GM15510 (cell line): ENCODE measurements around the gene CENPP.
A peak's percentile ranks its signal among the peaks of the same experiment; 100 is the strongest.

ENCODE experiments used
- POLR2A ChIP-seq: IDR thresholded peaks from 3 replicates; pipeline ENCODE4 v1.6.1; 2011; ENCODE audit warnings: borderline replicate concordance; ENCODE audit not compliant: insufficient read length; ENCODE audit errors: extremely low read depth

The CENPP gene

GRCh38 chr9:92297611-92298010 lies 28.1 kb upstream of the CENPP start:
- no peak for TF ChIP-seq POLR2A

- TF ChIP-seq POLR2A, result no peak
Measured at GRCh38 chr9:92298036-92298435, 27.7 kb upstream of the CENPP start.

- TF ChIP-seq POLR2A, result no peak
Measured at GRCh38 chr9:92299116-92299515, 26.6 kb upstream of the CENPP start.

GRCh38 chr9:92300936-92301335 lies 24.8 kb upstream of the CENPP start:
- TF ChIP-seq POLR2A, result no peak

DNA sequence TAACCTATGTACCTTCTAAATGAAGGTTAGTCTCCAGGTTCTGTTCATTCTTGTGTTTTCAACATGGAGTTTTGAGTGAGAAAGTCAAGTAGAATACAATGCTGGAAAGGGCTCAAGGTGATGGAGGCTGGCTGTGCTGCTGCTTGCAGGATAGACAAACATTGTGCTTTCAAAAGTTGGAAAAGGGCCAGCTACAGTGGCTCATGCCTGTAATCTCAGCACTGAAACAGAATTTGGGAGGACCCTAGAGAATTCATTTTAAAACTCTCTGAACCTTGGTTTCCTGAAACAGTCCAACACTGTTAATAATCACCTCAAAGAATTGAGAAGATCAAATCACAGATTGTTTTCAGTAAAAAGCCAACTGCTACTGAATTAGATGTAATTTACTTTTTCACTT lies 16.9 kb upstream of the CENPP start:
- no peak for TF ChIP-seq POLR2A

DNA sequence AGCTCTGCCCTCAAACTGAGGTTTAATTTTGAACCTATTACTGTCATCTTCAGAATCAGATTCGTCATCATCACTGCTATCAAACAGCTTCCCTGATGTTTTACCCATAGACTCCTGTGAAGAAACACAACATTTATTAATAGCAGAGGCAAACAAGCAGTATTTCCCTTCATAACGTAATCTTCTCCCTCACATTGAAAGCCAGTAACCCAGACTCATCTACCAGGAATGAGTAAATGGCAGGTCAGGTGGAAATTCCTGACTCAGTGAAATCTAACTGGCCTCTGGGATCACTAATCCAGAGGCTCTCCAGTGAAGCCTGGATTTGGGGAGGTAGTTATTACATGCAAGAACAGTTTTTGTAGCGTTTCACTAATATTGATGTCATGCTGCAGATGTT lies 15.2 kb upstream of the CENPP start:
- no peak for TF ChIP-seq POLR2A

DNA sequence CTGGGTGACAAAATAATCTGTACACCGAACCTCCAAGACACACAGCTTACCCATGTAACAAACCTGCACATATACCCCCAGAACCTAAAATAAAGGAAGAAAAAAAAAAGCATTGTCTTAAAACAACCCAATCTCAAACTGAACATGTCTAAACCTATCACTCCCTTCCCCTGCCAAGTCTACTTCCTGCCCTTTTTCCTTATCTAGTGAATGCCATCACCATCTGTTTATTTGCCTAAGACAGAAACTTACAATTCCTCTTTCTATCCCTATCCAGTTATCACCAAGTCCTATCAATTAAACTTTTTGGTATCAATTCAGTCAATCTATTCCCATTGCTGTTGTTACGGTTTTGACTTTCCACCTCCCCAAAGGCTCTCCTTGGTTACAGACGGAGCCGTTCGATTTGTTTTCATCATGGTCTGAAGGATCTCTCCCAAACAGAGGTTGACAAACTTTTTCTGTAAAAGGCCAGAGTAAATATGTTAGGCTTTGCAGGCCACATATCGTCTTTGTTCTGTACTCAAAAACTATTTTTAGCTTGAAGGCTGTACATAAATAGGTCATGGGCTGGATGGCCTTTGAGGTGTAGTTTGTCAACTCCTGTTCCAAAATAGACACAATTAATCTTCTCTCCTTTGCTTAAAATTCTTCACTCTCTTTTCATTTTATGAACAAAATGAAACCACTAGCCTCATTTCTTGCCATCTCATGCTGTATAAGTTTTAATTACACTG lies 12.7 kb upstream of the CENPP start:
- TF ChIP-seq POLR2A, result no peak

DNA sequence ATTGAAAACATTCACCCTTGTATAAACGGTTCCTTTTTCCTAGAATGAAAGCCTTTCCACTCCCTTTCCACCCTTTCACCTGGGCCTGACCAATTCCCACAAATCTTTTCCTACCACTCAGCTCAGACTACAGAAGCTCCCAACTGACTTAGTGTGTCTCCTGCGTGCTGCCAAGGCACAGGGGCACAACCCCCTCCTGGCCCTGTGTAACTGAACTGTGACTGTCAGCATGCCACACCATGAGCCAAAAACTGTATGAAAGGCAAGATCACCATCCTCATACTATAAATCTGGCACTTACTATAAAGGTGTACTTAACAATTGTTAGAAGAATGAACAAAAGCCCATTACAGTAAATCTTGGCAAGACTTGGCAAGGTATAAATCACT lies 12.1 kb upstream of the CENPP start:
- no peak for TF ChIP-seq POLR2A

GRCh38 chr9:92315456-92315855 lies 10.3 kb upstream of the CENPP start:
- TF ChIP-seq POLR2A, result no peak

DNA sequence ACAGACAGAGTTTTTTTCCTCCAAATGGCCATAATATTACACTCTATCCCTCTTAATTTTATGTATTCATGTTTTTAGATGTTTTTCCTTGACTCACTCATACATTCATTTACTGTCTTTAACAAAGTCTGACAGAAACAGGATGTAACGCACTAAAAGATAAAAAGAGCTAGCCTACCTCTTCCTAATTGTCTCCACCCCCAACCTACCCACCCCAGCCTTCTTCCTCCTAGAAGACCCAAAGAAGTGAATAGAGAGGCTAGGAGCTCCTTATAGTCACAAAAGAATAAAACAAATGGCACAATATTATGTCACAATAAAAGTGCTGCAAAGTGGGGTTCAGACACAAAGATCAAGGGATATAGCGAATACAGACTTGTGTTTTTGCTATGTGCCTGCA lies 1.3 kb upstream of the CENPP start:
- TF ChIP-seq POLR2A, result no peak

DNA sequence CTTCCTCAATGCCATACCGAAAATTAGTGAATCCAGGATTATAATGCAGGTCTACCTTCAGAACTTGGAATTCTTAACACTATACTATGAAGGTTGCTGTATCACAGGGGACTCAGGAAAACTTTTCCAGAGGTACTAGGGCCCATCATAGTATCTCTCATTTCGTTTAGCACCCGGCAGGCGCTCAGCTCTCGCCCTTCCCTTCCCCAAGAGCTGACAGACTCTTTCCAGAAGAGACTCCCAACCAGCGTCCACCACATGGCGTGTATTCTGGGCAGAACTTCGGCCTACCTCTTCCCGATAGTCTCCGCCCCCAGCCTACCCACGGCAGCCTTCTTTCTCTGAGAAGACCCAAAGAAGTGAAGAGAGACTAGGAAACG lies 874 bp upstream of the CENPP start:
- TF ChIP-seq POLR2A, result no peak

- peak; percentile 92 for TF ChIP-seq POLR2A
Measured at GRCh38 chr9:92325991-92326500, 293 bp downstream of the CENPP start.

DNA sequence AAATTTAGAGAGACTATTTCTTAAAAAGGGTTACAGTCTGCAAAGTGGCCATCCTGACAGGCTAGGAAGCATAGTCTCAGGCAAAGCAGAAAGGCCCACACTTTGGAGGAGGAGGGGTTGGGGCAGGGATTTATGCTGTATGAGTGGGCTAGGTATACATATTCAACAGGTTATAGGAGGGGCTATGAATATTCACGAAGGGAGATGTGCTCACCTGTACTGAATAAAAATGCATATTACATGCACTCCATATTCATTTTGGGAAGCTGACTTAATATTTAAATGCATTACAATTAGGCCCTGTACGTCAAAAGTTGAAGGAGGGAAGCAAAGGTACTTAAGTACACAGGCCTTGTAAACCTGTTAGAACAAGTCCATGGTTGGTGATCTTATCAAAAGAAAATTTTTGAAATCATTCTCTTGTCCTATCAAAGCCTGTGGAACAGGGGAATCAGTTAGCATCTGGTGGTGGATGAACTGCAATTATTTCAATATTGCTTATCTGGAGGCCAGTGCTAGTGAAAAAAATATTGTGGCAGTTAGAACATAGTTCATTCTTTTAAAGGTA lies 1.6 kb downstream of the CENPP start:
- TF ChIP-seq POLR2A, result no peak

GRCh38 chr9:92328225-92328624 lies 2.5 kb downstream of the CENPP start:
- no peak for TF ChIP-seq POLR2A

- TF ChIP-seq POLR2A, result no peak
Measured at GRCh38 chr9:92332577-92333281, 7.0 kb downstream of the CENPP start.

DNA sequence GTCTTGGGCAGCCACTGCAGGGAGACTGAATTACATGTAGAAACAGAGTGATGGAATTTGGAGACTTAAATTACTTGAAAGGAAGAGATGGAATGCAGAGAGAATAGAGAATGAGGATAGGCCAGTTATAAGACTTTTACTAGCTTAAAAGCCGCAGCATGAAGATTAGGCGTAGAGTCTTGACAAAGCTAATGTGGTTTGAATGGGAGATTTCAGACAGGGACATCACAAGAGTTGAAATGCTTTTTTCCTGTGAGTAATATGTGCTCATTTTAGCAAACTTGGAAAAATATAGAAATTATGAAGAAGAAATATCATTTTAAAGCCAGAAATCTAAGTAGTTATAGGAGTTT lies 7.5 kb downstream of the CENPP start:
- no peak for TF ChIP-seq POLR2A
